Fibroblast of upper back skin (primary cell): Measurements from ENCODE around the gene RBKS.
A peak's percentile ranks its signal among the peaks of the same experiment; 100 is the strongest.
"Not testable (repeated sequence)": the region's sequence is repeated elsewhere in the genome, so short reads cannot be mapped to it uniquely, and the experiment has no call there.

Experiments
- DNase-seq: peaks from one replicate; pipeline ENCODE4 v3.0.0-alpha.2; 2013

RBKS gene

DNA sequence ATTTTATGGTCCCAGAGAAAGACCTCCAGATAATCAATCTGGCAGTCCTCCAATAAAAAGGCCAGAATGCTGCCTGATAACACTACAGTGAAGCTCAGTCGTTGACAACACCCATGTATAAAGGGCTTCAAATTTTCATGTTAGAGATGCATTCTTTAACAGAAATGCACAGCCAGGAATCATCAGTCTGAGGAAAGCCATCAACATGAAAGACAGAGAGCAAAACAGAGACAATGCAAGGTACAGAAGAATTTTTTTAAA, 14.1 kb upstream of the RBKS start:
- DNase-seq = no peak

GRCh38 chr2:27903649-27904404, 13.6 kb upstream of the RBKS start:
- peak; percentile 27 for DNase-seq

DNA sequence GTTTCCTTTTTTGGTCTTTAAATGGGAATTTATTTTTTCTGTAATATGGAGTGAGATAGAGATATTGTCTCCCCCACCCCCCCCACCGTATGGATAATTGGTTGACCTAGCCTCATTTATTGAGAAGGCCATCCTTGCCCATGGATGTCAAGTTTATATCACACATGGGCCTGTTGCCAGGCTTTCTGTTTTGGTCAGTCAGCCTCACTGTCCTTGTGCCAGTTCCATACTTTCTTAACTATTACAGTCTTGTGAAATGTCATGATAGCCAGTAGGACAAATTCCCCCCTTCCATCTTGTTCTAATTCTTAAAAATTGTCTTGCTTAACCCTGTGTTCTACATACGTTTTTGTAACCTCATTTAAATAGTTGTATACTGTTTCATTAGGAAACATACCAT, 12.8 kb upstream of the RBKS start:
- DNase-seq = no peak

DNA sequence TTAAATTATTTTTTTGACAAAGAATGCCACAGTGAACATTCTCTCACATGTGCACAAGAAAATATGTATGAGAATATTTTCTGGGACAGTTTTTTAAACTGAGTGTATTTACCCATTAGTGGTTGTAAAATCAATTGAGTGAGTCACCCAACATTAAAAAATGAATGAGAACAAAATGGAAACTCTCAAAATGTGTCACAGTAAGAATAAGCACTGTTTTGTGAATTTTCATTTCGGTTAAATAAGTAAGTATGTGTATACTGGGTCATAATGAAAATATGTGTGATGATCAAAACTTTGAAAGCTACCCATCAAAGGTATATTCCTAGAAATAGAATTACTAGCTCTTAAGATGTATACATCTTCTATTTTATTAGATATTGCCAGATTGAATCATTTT, 11.9 kb upstream of the RBKS start:
- no peak for DNase-seq

- no peak for DNase-seq
Observed at GRCh38 chr2:27901234-27901633, 11.0 kb upstream of the RBKS start.

DNA sequence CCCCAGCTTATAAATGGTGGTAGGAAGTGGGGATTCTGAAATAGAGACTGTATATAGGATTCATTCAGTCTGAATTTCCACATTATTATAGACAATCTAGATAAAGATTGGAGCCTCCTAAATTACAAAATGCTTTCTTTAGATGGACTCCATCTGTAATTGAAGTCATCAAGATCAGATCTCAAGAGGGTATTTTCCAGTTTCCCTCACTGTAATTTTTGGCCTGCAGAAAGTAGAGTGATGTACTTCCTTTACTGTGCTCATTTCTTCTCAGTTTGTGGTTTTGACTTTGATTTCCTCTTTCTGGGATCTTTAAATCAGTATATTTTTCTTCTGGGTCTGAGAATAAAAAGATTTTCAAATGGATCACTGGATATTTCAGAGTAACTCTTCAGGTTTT, 7.5 kb upstream of the RBKS start:
- no peak for DNase-seq

DNA sequence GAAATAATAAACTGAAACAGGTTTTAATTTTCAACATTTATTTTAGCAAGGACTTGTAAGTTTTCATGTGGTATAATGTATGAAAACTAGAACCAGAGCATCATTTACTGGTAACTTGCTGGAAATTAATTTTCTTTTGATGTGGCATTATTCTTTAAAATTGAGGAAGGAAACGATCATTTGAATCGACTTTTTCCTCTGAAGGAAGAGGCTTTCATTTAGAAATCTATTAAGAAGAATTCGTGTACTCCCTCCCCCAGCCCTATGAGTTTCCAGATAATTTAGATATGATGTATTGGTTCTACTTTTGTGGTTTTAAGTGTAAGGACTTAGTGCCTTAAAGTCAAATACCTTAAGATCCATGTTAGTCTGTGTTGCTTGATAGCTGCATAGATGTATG, 2.8 kb upstream of the RBKS start:
- no peak for DNase-seq

DNA sequence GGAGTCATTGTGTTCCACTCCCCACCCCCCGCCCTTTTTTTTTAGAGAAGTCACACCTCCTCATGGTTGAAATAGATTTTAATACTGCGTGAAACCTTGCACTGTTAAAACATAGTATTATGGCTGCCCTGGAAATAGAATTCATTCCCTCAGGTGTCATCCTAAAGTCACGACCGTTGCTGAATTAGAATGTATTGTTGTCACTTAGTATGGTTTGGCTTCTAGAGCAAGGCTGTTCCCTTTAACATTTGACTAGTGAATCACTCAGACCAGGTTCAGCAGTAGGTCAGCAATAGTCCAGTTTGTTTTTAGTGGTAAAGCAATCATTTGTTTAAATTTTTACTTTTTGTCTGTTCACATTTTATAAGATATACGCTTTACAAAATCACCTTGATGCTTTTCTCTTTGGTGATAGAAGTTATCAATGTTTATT, 1.5 kb upstream of the RBKS start:
- no peak for DNase-seq

- DNase-seq = peak; percentile 66
Observed at GRCh38 chr2:27890924-27891672, 911 bp upstream of the RBKS start.

DNA sequence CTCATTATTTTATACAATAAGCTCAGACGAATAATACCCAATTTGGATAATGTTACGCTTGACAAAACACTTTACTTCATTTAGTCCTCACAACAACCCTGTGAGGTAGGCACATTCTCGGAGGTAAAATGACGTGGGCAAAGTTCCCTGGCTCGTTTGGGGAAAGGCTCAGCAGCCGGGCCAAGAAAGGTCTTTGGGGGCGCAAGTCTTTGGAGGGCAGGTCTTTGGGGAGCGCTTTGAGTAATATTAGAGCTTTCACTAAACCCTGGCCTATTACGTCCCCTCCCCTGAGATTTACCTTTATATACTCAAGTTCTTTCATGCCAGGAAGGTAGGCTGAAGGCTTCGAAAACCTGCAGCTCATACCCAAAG, 427 bp downstream of the RBKS start:
- no peak for DNase-seq

GRCh38 chr2:27888790-27889189, 1.4 kb downstream of the RBKS start:
- DNase-seq = peak; percentile 80

GRCh38 chr2:27887830-27888229, 2.4 kb downstream of the RBKS start:
- no peak for DNase-seq

GRCh38 chr2:27887111-27887510, 3.1 kb downstream of the RBKS start:
- no peak for DNase-seq

- DNase-seq = no peak
Observed at GRCh38 chr2:27886322-27886721, 3.9 kb downstream of the RBKS start.

- peak; percentile 27 for DNase-seq
Observed at GRCh38 chr2:27885661-27886060, 4.5 kb downstream of the RBKS start.

- no peak for DNase-seq
Observed at GRCh38 chr2:27885234-27885633, 5.0 kb downstream of the RBKS start.

DNA sequence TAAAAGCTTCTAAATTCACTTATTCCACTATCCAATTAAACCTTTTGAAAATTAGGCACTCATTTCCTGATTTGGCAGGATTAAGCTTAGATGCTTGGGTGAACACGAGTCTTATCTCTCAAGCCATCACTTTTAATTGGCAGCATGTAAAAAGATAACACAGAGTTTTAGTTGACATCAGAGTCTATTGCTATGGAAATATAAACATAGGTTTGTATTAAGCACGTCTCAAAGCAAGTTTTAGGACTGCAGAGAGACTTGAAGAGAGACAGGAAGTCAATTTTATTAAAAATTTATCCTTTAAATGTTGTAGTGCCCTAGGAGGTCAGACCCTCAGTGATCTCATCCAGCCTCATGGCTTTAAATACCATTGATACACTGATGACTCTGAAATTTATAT, 5.6 kb downstream of the RBKS start:
- no peak for DNase-seq

DNA sequence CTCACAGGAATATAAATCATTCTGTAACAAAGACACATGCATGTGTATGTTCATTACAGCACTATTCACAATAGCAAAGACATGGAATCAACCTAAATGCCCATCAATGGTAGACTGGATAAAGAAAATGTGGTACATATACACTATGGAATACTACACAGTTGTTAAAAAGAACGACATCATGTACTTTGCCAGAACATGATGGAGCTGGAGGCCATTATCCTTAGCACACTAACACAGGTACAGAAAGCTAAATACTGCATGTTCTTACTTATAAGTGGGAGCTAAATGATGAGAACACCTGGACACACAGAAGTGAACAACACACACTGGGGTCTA, 7.6 kb downstream of the RBKS start:
- not testable (repeated sequence) for DNase-seq

- not testable (repeated sequence) for DNase-seq
Observed at GRCh38 chr2:27881815-27882583, 8.2 kb downstream of the RBKS start.

DNA sequence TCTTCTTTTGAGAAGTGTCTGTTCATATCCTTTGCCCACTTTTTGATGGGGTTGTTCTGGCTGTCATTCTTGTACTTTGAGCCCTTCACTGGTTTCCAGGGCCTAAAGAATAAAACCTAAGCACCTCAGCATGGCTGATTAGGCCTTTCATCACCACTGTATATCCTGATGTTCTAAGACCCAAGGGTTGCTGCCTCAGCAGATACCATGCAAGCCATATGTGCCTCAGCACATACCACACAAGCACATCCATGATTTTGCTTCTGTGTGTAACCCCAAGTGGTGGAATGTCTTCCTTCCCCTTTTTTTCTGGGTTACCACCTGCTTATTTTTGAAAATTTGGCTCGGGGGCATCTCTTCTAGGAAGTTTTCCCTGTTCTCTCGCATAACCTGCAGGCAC, 11.4 kb downstream of the RBKS start:
- no peak for DNase-seq

- DNase-seq = no peak
Observed at GRCh38 chr2:27875089-27875881, 14.9 kb downstream of the RBKS start.

GRCh38 chr2:27873091-27873490, 17.1 kb downstream of the RBKS start:
- no peak for DNase-seq

- no peak for DNase-seq
Observed at GRCh38 chr2:27871802-27872201, 18.4 kb downstream of the RBKS start.
